ENCODE data around the gene GALNT13.

Gene GALNT13

DNA sequence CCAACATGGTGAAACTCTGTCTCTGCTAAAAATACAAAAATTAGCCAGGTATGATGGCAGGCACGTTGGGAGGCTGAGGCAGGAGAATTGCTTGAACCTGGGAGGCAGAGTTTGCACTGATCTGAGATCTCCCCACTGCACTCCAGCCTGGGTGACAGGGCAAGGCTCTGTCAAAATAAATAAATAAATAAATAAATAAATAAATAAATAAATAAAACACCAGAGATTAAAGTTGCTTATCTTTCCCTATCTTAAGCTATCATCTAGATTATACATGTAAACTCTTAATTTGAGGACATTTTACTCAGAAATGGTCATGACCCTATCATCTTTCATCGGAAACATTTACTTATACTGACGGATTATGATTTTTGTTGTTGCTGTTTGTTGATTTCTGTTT is 373.2 kb downstream of the GALNT13 start:
- no peak for DNase-seq
- Histone ChIP-seq H3K9me3 (no peaks in the 10 kb centered on the region), H3K4me1 (no peaks in the 10 kb centered on the region), H3K27me3 (no peaks in the 10 kb centered on the region), H3K4me3 (ENCODE audit: low read depth, low read length) (no peak overlapping the region), H3K36me3 (no peaks in the 10 kb centered on the region)
- TF ChIP-seq, protein P1, sequence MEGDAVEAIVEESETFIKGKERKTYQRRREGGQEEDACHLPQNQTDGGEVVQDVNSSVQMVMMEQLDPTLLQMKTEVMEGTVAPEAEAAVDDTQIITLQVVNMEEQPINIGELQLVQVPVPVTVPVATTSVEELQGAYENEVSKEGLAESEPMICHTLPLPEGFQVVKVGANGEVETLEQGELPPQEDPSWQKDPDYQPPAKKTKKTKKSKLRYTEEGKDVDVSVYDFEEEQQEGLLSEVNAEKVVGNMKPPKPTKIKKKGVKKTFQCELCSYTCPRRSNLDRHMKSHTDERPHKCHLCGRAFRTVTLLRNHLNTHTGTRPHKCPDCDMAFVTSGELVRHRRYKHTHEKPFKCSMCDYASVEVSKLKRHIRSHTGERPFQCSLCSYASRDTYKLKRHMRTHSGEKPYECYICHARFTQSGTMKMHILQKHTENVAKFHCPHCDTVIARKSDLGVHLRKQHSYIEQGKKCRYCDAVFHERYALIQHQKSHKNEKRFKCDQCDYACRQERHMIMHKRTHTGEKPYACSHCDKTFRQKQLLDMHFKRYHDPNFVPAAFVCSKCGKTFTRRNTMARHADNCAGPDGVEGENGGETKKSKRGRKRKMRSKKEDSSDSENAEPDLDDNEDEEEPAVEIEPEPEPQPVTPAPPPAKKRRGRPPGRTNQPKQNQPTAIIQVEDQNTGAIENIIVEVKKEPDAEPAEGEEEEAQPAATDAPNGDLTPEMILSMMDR (IDR thresholded peaks at IDR 0.05; ENCODE audit: low read depth, low read length), result no peak

DNA sequence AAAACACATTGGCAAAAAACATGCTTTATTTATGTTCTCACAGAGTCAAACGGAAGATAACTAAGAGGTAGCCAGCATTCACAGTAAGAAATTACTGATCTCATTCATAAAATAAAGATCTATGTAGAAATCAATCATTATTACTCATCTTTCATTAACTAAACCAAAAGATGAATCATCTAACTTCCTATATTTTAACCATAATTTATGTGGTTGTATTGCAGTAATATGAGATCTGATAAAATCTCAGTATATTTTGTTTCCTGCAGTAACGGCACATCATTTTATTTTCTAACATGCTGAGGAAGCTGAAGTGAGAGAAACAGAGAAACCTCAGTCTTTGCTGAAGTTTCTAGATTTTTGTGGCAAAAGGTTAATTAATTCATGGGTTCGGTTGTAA is 375.8 kb downstream of the GALNT13 start:
- TF ChIP-seq, protein P1 (IDR thresholded peaks at IDR 0.05; ENCODE audit: low read depth, low read length), result no peak
- Histone ChIP-seq H3K4me3 (ENCODE audit: low read depth, low read length) (no peak overlapping the region), H3K36me3 (no peaks in the 10 kb centered on the region), H3K27me3 (no peaks in the 10 kb centered on the region), H3K9me3 (no peaks in the 10 kb centered on the region), H3K4me1 (no peaks in the 10 kb centered on the region)
- no peak for DNase-seq

DNA sequence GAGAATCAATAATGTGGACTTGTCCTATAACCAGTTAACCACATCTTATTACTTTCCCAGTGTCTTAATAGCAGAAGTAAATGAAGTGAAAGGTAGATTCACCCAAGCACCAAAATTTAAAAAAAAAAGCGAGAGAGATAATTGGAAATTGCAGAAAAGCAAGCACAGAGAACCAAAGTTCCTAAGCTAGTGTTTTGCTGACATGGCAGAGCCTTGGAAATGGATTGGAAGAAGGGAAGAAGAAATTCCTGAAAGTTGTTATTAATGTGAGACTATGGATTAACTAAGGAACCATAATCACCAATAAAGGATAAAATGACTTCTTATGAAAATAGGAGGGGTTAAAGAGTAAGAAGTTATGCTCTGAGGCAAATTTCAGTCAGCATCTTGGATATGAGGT is 384.4 kb downstream of the GALNT13 start:
- Histone ChIP-seq H3K9me3 (no peaks in the 10 kb centered on the region), H3K4me3 (ENCODE audit: low read depth, low read length) (no peak overlapping the region), H3K27me3 (no peaks in the 10 kb centered on the region), H3K36me3 (no peaks in the 10 kb centered on the region), H3K4me1 (no peaks in the 10 kb centered on the region)
- no peak for DNase-seq
- TF ChIP-seq, protein P1 (IDR thresholded peaks at IDR 0.05; ENCODE audit: low read depth, low read length), result no peak

DNA sequence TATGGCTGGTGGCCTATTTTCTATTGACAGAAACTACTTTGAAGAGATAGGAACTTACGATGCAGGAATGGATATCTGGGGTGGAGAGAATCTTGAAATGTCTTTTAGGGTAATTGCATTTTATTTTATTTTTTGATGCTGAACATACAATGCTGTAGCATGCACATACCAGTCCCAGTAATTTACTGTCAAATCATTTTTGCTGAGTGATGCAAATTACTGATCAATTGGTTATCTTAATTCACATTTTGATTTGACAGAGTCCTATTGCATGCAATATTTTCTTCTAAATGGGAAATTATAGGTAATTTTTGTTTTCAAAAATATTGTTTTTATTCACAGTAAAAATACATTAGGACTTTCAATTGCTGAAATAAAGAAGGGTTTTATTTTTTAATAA is 387.3 kb downstream of the GALNT13 start:
- no peaks in the 10 kb centered on the region for H3K27me3 ChIP-seq
- no peak overlapping the region for H3K4me3 ChIP-seq (ENCODE audit: low read depth, low read length)
- H3K9me3 ChIP-seq, result no peaks in the 10 kb centered on the region
- no peak for DNase-seq
- no peaks in the 10 kb centered on the region for H3K36me3 ChIP-seq
- TF ChIP-seq, protein P1 (IDR thresholded peaks at IDR 0.05; ENCODE audit: low read depth, low read length), result no peak
- H3K4me1 ChIP-seq, result no peaks in the 10 kb centered on the region

DNA sequence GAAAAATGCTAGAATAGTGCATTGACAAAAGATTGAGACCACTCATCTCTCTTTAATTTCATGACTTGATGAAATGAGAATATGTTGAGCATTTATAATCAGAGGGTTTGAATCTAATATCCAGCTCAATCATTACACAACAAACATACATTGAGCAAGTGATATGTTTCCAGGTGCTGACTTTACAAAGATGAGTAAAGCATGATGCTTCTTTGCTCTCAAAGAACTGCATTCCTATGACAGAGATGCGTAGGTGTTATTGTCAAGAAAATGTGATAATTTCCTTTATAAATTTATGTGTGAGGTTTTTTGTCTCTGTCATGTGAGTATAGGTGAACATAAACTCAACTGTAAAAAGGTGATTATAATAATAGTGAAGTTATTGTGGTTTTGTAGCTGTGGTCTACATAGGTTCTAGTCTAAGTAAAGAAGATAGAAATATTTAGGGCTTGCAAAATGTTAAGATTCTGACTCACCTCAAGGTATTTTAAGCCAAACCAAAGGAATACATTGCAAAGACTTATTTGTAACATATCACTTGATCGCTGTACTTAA is 389.8 kb downstream of the GALNT13 start:
- Histone ChIP-seq H3K4me3 (ENCODE audit: low read depth, low read length) (no peak overlapping the region), H3K27me3 (no peaks in the 10 kb centered on the region), H3K9me3 (no peaks in the 10 kb centered on the region), H3K36me3 (no peaks in the 10 kb centered on the region), H3K4me1 (no peaks in the 10 kb centered on the region)
- TF ChIP-seq, protein P1 (IDR thresholded peaks at IDR 0.05; ENCODE audit: low read depth, low read length), result no peak
- DNase-seq, result no peak

DNA sequence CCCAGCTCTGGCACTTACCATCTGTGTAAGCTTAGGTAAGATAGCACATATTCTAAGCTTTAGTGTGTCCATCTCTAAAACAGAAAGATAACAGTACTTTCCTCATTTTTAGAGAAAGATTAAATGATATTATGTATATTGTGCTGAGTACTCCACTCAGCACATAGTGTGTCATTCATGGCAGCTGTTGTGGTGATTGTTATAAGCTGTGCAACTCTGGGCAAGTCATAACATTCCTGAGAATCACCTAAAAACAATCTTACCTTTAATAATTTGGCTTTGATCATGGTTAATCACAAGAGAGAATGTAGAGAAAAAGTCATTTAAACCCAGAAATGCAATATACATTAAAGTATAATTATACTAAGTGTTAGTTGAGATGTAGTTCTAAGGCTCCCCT is 391.5 kb downstream of the GALNT13 start:
- no peaks in the 10 kb centered on the region for H3K36me3 ChIP-seq

More for the DNA sequence above, 391.5 kb downstream of the GALNT13 start:
- H3K4me1 ChIP-seq, result no peaks in the 10 kb centered on the region
- DNase-seq, result no peak
- TF ChIP-seq, protein P1 (IDR thresholded peaks at IDR 0.05; ENCODE audit: low read depth, low read length), result no peak
- H3K27me3 ChIP-seq, result no peaks in the 10 kb centered on the region
- H3K9me3 ChIP-seq, result no peaks in the 10 kb centered on the region
- no peak overlapping the region for H3K4me3 ChIP-seq (ENCODE audit: low read depth, low read length)

Data from BE2C (cell line).